Stimulated activated naive CD8-positive, alpha-beta T cell treated with anti-CD3 and anti-CD28 coated beads, Interleukin-15, Interleukin-2, amounts not matched to agents 100 ng/mL and 50 ng/mL, for 24 hours (primary cell): Measurements from ENCODE around the gene PPM1N.
A peak's percentile ranks its signal among the peaks of the same experiment; 100 is the strongest.

Source experiments
- H3K27ac Mint-ChIP-seq: one replicate; pipeline ENCODE4 v1.8.0; 2021; ENCODE audit warnings: mild to moderate bottlenecking, mixed read lengths
- H3K27me3 Mint-ChIP-seq: one replicate; pipeline ENCODE4 v1.8.0; 2021; ENCODE audit warnings: mixed read lengths
- H3K36me3 Mint-ChIP-seq: one replicate; pipeline ENCODE4 v1.8.0; 2021; ENCODE audit warnings: low read depth, mixed read lengths
- H3K4me1 Mint-ChIP-seq: one replicate; pipeline ENCODE4 v1.8.0; 2021; ENCODE audit warnings: low read depth, mixed read lengths
- H3K4me3 Mint-ChIP-seq: one replicate; pipeline ENCODE4 v1.8.0; 2021; ENCODE audit warnings: mild to moderate bottlenecking, mixed read lengths
- H3K9me3 Mint-ChIP-seq: one replicate; pipeline ENCODE4 v1.8.0; 2021; ENCODE audit warnings: mixed read lengths

PPM1N gene

DNA sequence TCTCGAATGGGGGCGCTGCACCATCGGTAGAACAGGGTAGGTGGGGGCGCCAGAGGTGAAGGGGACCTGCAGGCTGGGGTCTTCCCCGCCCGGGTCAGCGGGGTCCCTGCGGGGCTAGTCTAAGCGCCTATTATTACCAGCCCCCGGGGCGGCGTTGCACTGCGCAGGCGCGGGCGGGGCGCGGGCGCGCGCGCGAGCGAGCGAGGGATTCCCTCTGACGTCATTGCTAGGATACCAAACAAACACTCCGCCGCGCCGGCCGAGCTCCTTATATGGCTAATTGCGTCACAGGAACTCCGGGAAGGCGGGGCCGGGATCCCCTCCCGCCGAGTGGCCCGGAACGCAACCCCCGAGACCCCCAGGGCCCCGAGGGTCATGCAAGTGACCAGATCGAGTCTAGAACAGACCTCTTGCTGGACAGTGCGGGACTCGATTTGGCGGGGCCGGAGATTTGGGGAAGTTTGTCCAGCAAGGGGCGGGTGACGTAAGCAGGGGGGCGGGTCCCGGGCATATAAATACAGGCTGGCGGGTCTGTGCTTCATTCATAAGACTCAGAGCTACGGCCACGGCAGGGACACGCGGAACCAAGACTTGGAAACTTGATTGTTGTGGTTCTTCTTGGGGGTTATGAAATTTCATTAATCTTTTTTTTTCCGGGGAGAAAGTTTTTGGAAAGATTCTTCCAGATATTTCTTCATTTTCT is 30.6 kb upstream of the PPM1N start, which contains the start of gene FOSB:
Gene FOSB, plus strand, starts transcription at position 541 of the 703 bp plus-strand sequence. CDS start 591 bp downstream, outside the sequence.
- peaks cover 12% of the 10 kb centered on the region for H3K27me3 Mint-ChIP-seq
- H3K9me3 Mint-ChIP-seq = no peaks in the 10 kb centered on the region
- peaks cover 45% of the 10 kb centered on the region for H3K4me1 Mint-ChIP-seq
- H3K27ac Mint-ChIP-seq = peak within 1 kb of the TSS; percentile 88
- peak within 1 kb of the TSS; percentile 88 for H3K4me3 Mint-ChIP-seq
- peaks cover 11% of the 10 kb centered on the region for H3K36me3 Mint-ChIP-seq

DNA sequence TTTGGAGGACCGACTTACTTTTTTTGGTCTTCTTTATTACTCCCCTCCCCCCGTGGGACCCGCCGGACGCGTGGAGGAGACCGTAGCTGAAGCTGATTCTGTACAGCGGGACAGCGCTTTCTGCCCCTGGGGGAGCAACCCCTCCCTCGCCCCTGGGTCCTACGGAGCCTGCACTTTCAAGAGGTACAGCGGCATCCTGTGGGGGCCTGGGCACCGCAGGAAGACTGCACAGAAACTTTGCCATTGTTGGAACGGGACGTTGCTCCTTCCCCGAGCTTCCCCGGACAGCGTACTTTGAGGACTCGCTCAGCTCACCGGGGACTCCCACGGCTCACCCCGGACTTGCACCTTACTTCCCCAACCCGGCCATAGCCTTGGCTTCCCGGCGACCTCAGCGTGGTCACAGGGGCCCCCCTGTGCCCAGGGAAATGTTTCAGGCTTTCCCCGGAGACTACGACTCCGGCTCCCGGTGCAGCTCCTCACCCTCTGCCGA is 30.0 kb upstream of the PPM1N start:
- H3K27me3 Mint-ChIP-seq = peaks cover 16% of the 10 kb centered on the region
- H3K27ac Mint-ChIP-seq = peak overlapping the region; percentile 88
- H3K4me1 Mint-ChIP-seq = peaks cover 48% of the 10 kb centered on the region
- peaks cover 15% of the 10 kb centered on the region for H3K36me3 Mint-ChIP-seq
- no peaks in the 10 kb centered on the region for H3K9me3 Mint-ChIP-seq
- peak overlapping the region; percentile 88 for H3K4me3 Mint-ChIP-seq

DNA sequence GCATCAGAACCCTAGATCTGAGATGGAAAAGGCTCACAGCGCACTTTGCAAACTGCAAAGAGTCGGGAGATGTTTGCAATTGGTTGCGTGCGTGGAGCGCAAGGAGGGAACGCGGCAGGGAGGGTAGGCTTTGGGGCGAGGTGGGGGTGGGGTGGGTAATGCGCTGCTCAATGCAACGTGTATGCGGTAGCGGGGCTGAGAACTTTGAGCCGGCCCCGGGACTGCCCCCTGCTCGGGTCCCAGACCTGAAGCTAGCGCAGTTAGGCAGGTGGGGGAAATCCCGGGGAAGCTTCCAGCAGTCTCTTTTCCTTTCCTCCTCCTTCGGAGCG is 29.5 kb upstream of the PPM1N start:
- Mint-ChIP-seq H3K4me1 (peaks cover 48% of the 10 kb centered on the region), H3K27me3 (peaks cover 16% of the 10 kb centered on the region), H3K9me3 (no peaks in the 10 kb centered on the region)

DNA sequence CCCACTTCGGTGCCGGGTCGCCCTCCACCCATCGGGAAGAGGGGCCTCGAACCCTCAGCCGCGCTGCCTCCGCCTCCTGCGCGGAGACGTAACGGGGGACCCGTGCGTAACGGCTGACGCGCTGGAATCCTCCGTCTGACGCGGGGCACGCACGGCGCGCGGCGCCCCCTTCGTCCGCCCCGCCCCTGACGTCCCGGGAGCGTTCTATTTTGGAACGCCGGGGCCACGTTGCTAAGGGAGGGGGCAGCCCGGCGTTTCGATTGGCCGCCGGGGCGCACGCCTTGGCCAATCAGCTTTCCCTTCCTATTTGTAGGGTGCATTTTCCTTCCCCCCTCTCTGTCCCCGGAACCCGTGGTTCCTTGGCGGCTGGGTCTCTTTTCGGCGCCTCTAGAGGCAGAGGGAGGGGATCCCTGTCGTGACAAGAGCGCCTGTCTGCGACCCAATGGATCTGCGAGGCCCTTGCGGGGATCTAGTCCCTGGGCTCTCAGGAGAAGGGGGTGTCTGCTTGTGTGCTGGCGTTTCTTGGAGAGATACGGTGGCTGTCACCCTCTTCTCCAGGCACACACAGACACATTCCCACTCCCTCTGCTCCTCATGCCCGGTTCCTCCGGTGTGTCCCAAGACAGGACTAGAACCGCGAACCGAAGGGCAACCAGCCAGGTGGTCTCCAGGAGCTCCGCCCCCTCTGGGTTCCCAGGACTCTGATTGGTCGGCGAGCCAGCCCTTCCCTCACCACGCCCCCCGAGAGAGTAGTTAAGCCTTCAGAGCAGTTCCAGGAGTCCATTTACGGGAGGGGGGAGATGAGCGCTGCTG is 28.9 kb upstream of the PPM1N start:
- H3K4me3 Mint-ChIP-seq = peak overlapping the region; percentile 88
- H3K27me3 Mint-ChIP-seq = peaks cover 16% of the 10 kb centered on the region
- H3K9me3 Mint-ChIP-seq = no peaks in the 10 kb centered on the region
- peaks cover 15% of the 10 kb centered on the region for H3K36me3 Mint-ChIP-seq
- peak overlapping the region; percentile 88 for H3K27ac Mint-ChIP-seq
- H3K4me1 Mint-ChIP-seq = peaks cover 48% of the 10 kb centered on the region

More for the DNA sequence above, 29.5 kb upstream of the PPM1N start:
- Mint-ChIP-seq H3K27ac (peak overlapping the region; percentile 88), H3K36me3 (peaks cover 15% of the 10 kb centered on the region), H3K4me3 (peak overlapping the region; percentile 88)

DNA sequence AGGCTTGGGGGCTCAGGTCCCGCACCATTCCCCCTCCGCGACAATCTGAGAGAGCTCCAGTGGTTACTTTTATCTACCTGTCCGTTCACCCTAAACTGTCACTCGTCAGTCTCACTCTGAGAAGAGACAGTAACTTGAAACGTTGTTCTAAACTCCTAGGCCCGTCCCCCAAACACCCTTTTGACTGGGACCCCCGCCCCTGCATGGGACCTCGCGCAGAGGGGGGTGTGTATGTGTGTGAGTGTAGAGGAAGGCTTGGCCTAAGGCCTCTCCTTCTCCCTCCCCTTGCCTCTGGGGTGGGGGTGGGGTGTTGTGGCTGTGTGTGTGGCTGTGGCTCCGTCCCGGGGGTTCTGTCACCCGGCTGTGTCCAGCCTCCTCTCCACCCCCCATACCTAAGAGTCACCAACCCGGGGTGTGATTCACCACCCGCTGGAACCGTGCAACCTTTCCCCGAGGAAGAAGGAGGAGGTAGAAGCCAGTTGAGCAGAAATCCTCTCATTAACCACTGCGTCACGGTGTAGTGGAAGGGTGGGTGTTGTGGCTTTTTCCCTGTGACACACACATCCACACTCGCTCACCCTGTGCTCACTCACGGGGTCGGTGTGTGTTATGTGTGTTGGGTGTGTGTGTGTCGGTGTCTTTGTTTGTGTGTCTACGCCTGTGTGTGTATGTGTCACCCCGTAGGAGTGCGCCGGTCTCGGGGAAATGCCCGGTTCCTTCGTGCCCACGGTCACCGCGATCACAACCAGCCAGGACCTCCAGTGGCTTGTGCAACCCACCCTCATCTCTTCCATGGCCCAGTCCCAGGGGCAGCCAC is 28.1 kb upstream of the PPM1N start:
- peaks cover 50% of the 10 kb centered on the region for H3K4me1 Mint-ChIP-seq
- H3K9me3 Mint-ChIP-seq = no peaks in the 10 kb centered on the region
- peaks cover 13% of the 10 kb centered on the region for H3K27me3 Mint-ChIP-seq
- H3K4me3 Mint-ChIP-seq = peak overlapping the region; percentile 88
- peaks cover 15% of the 10 kb centered on the region for H3K36me3 Mint-ChIP-seq
- peak overlapping the region; percentile 88 for H3K27ac Mint-ChIP-seq

DNA sequence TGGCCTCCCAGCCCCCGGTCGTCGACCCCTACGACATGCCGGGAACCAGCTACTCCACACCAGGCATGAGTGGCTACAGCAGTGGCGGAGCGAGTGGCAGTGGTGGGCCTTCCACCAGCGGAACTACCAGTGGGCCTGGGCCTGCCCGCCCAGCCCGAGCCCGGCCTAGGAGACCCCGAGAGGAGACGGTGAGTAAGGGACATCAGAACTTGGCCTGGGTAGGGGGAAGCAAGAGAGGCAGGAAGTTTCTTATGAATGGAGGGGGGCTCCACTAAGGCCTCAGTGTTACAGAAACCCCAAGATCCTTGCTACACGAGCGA is 27.5 kb upstream of the PPM1N start:
- H3K9me3 Mint-ChIP-seq = no peaks in the 10 kb centered on the region
- H3K27me3 Mint-ChIP-seq = peaks cover 15% of the 10 kb centered on the region
- H3K4me3 Mint-ChIP-seq = peak overlapping the region; percentile 88
- H3K36me3 Mint-ChIP-seq = peaks cover 15% of the 10 kb centered on the region
- H3K4me1 Mint-ChIP-seq = peaks cover 51% of the 10 kb centered on the region
- H3K27ac Mint-ChIP-seq = no peak overlapping the region

DNA sequence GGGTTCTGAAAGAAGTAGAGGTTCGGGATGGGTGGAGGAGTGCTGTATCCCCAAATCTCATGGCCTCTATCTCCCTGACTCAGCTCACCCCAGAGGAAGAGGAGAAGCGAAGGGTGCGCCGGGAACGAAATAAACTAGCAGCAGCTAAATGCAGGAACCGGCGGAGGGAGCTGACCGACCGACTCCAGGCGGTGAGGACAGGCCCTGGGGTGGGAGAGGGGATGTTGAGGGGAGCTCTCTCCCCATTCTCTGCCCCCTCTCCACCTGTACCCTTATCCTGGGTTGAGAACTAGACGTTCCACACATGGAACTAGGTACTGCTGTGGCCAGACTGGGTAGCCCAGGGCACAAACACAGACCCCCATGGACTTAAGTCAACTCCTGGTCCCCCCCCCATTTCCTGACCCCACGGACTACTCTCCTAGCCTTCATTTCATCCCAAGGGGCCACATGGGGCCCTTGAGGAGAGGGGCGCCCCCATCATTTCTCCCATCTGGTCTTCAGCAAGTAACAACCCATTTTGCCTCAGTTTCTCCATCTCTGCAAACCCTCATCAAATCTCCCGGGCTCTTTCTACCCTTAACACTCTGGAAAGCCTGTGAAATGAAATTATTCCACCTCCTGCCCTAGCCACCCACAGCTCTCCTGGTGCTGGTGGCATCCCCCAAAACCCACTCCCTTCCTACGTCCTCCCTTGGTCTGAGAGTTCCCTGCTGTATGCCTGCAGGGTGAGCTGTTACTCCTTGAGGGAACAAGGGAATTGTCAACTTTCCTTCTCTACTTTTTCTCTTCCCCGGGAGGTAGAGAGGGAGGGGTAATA is 26.9 kb upstream of the PPM1N start:
- Mint-ChIP-seq H3K27ac (no peak overlapping the region), H3K27me3 (peaks cover 11% of the 10 kb centered on the region), H3K4me3 (peak overlapping the region; percentile 88), H3K9me3 (no peaks in the 10 kb centered on the region), H3K4me1 (peaks cover 53% of the 10 kb centered on the region), H3K36me3 (peaks cover 15% of the 10 kb centered on the region)

DNA sequence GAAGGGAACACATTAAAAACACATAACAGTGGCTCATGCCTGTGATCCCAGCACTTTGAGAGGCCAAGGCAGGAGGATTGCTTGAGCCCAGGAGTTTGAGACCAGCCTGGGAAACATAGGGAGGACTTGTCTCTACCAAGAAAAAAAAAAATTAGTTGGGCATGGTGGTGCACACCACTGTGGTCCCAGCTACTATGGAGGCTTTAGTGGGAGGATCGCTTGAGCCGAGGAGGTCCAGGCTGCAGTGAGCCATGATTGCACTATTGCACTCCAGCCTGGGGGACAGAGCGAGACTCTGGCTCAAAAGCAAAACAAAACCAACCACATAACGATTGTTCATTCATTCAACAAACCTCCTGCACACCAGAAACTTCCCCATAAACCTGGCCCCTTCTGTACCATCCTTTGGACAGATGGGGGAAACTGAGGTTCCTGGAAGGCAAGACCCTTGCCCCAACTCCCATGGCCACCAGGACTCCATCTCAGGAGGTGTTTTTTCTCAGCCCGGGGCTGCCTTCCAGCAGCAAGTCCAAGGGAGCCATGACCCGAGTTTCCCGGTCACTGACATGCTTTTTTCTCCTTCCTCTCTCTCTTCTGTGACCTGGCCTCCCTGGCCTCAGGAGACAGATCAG is 26.2 kb upstream of the PPM1N start:
- H3K27me3 Mint-ChIP-seq = peaks cover 10% of the 10 kb centered on the region
- no peak overlapping the region for H3K4me3 Mint-ChIP-seq
- H3K4me1 Mint-ChIP-seq = peaks cover 57% of the 10 kb centered on the region
- H3K9me3 Mint-ChIP-seq = no peaks in the 10 kb centered on the region
- H3K27ac Mint-ChIP-seq = no peak overlapping the region
- H3K36me3 Mint-ChIP-seq = peaks cover 15% of the 10 kb centered on the region

DNA sequence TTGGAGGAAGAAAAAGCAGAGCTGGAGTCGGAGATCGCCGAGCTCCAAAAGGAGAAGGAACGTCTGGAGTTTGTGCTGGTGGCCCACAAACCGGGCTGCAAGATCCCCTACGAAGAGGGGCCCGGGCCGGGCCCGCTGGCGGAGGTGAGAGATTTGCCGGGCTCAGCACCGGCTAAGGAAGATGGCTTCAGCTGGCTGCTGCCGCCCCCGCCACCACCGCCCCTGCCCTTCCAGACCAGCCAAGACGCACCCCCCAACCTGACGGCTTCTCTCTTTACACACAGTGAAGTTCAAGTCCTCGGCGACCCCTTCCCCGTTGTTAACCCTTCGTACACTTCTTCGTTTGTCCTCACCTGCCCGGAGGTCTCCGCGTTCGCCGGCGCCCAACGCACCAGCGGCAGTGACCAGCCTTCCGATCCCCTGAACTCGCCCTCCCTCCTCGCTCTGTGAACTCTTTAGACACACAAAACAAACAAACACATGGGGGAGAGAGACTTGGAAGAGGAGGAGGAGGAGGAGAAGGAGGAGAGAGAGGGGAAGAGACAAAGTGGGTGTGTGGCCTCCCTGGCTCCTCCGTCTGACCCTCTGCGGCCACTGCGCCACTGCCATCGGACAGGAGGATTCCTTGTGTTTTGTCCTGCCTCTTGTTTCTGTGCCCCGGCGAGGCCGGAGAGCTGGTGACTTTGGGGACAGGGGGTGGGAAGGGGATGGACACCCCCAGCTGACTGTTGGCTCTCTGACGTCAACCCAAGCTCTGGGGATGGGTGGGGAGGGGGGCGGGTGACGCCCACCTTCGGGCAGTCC is 25.5 kb upstream of the PPM1N start:
- Mint-ChIP-seq H3K27me3 (peaks cover 10% of the 10 kb centered on the region), H3K4me1 (peaks cover 58% of the 10 kb centered on the region), H3K27ac (no peak overlapping the region), H3K9me3 (no peaks in the 10 kb centered on the region), H3K36me3 (peaks cover 15% of the 10 kb centered on the region), H3K4me3 (no peak overlapping the region)

DNA sequence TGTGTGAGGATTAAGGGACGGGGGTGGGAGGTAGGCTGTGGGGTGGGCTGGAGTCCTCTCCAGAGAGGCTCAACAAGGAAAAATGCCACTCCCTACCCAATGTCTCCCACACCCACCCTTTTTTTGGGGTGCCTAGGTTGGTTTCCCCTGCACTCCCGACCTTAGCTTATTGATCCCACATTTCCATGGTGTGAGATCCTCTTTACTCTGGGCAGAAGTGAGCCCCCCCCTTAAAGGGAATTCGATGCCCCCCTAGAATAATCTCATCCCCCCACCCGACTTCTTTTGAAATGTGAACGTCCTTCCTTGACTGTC is 24.9 kb upstream of the PPM1N start:
- Mint-ChIP-seq H3K27me3 (peaks cover 10% of the 10 kb centered on the region), H3K9me3 (no peaks in the 10 kb centered on the region), H3K4me3 (no peak overlapping the region), H3K27ac (no peak overlapping the region), H3K4me1 (peaks cover 59% of the 10 kb centered on the region), H3K36me3 (peaks cover 15% of the 10 kb centered on the region)

DNA sequence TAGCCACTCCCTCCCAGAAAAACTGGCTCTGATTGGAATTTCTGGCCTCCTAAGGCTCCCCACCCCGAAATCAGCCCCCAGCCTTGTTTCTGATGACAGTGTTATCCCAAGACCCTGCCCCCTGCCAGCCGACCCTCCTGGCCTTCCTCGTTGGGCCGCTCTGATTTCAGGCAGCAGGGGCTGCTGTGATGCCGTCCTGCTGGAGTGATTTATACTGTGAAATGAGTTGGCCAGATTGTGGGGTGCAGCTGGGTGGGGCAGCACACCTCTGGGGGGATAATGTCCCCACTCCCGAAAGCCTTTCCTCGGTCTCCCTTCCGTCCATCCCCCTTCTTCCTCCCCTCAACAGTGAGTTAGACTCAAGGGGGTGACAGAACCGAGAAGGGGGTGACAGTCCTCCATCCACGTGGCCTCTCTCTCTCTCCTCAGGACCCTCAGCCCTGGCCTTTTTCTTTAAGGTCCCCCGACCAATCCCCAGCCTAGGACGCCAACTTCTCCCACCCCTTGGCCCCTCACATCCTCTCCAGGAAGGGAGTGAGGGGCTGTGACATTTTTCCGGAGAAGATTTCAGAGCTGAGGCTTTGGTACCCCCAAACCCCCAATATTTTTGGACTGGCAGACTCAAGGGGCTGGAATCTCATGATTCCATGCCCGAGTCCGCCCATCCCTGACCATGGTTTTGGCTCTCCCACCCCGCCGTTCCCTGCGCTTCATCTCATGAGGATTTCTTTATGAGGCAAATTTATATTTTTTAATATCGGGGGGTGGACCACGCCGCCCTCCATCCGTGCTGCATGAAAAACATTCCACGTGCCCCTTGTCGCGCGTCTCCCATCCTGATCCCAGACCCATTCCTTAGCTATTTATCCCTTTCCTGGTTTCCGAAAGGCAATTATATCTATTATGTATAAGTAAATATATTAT is 24.3 kb upstream of the PPM1N start:
- Mint-ChIP-seq H3K27me3 (peaks cover 10% of the 10 kb centered on the region), H3K4me1 (peaks cover 61% of the 10 kb centered on the region), H3K9me3 (no peaks in the 10 kb centered on the region)

DNA sequence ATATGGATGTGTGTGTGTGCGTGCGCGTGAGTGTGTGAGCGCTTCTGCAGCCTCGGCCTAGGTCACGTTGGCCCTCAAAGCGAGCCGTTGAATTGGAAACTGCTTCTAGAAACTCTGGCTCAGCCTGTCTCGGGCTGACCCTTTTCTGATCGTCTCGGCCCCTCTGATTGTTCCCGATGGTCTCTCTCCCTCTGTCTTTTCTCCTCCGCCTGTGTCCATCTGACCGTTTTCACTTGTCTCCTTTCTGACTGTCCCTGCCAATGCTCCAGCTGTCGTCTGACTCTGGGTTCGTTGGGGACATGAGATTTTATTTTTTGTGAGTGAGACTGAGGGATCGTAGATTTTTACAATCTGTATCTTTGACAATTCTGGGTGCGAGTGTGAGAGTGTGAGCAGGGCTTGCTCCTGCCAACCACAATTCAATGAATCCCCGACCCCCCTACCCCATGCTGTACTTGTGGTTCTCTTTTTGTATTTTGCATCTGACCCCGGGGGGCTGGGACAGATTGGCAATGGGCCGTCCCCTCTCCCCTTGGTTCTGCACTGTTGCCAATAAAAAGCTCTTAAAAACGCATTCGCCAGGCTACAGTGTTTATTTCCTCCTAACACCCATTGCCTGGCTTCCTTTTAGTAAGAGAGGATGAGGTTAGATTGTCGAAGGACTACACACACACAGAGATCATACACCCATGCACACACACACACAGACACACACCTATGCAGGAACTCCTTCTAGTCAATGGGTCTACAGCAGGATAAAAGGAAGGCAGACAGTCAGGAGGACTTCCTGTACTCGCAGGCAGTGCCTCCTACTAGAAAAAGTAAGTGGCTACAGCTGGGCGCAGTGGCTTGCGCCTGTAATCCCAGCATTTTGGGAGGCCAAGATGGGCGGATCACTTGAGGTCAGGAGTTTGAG is 23.4 kb upstream of the PPM1N start:
- no peak overlapping the region for H3K27ac Mint-ChIP-seq
- H3K27me3 Mint-ChIP-seq = peaks cover 10% of the 10 kb centered on the region
- peaks cover 62% of the 10 kb centered on the region for H3K4me1 Mint-ChIP-seq
- no peak overlapping the region for H3K4me3 Mint-ChIP-seq
- no peaks in the 10 kb centered on the region for H3K9me3 Mint-ChIP-seq
- peaks cover 15% of the 10 kb centered on the region for H3K36me3 Mint-ChIP-seq

More for the DNA sequence above, 24.3 kb upstream of the PPM1N start:
- peaks cover 15% of the 10 kb centered on the region for H3K36me3 Mint-ChIP-seq
- no peak overlapping the region for H3K4me3 Mint-ChIP-seq
- no peak overlapping the region for H3K27ac Mint-ChIP-seq
